Activated CD4-positive, alpha-beta T cell treated with anti-CD3 and anti-CD28 coated beads for 48 hours (primary cell): ENCODE data around the gene PRSS53.
"Not testable (repeated sequence)": the region's sequence is repeated elsewhere in the genome, so short reads cannot be mapped to it uniquely, and the experiment has no call there.

Experiments used
- DNase-seq: peaks from one replicate; pipeline ENCODE4 v3.0.0-alpha.2; 2020

PRSS53 gene

GRCh38 chr16:31117384-31118222, 28.9 kb upstream of the PRSS53 start, which contains the start of gene KAT8:
KAT8 (plus strand) TSS chr16:31117664; CDS start chr16:31117682, 18 bp downstream.
- peak; percentile 99 for DNase-seq

- no peak for DNase-seq
Measured at GRCh38 chr16:31114468-31114867, 25.7 kb upstream of the PRSS53 start.

GRCh38 chr16:31113121-31114120, 24.7 kb upstream of the PRSS53 start:
- no peak for DNase-seq

DNA sequence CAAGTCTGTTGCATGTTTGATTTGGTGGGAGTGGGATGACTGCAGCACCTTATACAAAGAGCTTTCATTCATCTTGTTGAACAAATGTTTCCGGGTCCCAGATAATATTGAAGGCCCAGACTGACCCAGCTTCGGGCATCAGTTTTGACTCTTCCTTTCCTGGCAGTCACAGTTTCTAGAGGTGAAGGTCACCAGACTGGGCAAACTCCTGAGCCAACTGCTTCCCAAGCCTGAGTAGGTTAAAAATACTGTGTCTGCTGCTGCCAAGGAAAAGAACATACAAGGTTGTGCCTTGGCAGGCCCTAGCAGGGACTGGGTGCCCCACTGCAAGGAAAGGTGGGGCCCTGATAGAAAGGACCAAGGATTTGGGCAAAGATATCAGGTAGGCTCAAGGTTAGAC, 24.0 kb upstream of the PRSS53 start:
- no peak for DNase-seq

DNA sequence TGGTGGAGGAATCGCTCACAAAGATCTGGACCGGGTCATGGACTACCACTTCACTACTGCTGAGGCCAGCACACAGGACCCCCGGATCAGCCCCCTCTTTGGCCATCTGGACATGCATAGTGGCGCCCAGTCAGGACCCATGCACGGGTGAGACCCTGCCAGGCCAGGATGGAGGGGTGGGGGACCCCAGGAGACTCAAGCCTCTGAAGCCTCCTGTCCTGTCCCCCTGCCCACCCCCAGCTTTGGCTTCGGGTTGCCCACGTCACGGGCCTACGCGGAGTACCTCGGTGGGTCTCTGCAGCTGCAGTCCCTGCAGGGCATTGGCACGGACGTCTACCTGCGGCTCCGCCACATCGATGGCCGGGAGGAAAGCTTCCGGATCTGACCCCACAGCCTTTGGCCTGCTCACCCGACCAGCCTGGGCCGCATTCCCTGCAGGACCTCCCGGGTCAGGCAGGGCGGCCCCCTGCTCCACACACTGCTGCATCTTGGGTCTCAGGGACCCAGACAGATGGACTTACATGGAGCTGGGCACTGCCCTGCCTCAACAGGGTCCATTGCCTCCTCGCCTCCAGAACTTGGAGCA, 23.2 kb upstream of the PRSS53 start:
- DNase-seq, result no peak

DNA sequence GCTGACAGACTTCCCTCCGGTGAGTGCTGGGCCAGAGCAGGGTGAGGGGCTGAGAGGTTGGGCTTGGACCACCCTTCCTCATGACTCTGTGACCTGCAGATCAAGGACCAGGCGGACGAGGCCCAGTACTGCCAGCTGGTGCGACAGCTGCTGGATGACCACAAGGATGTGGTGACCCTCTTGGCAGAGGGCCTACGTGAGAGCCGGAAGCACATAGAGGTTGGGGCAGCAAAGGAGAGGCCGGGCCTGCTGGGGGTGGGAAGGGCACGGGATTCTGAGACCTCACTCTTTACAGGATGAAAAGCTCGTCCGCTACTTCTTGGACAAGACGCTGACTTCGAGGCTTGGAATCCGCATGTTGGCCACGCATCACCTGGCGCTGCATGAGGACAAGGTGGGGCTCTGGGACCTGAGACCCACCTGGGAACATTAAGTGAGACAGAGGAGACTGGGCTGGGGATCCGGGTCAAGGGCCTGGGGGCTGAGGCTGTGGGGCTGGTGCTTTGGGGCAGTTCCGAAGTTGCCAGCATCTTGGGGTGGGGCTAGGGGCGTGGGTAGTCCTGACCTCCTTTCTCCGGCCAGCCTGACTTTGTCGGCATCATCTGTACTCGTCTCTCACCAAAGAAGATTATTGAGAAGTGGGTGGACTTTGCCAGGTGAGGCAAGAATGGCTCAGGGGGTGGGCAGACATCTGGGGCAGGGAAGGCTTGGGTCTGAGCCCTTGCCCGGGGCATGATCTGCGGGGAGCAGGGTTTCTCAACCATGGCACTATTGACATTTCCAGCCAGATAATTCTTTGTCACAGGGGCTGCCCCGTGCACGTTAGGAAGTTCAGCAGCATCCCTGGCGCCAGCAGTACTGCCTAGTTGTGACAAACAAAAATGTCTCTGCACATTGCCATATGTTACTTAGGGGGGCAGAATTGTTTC, 21.6 kb upstream of the PRSS53 start:
- DNase-seq, result no peak

DNA sequence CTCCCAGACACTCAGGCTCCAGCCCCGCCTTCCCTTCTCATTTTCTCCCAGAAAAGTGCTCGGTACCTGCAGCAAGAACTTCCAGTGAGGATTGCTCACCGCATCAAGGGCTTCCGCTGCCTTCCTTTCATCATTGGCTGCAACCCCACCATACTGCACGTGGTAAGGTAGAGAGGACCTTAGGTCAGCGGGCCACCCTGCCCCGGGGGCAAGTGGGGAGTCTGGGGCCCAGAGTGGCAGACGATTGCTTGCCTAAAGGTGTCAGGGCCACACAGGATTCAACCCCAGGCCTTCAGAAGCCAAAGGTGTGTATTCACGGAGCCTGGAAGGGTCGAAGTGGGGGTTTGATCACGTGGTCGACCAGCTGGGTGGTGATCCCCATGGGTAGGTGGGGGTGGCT, 20.9 kb upstream of the PRSS53 start:
- DNase-seq, result no peak

- no peak for DNase-seq
Measured at GRCh38 chr16:31108794-31109558, 20.2 kb upstream of the PRSS53 start.

- DNase-seq, result peak; percentile 86
Measured at GRCh38 chr16:31108035-31108793, 19.5 kb upstream of the PRSS53 start, which contains the start of gene BCKDK. BCKDK (plus strand) TSS chr16:31108386; CDS start chr16:31109224, 838 bp downstream.

GRCh38 chr16:31107465-31107867, 18.7 kb upstream of the PRSS53 start:
- DNase-seq, result peak; percentile 69

DNA sequence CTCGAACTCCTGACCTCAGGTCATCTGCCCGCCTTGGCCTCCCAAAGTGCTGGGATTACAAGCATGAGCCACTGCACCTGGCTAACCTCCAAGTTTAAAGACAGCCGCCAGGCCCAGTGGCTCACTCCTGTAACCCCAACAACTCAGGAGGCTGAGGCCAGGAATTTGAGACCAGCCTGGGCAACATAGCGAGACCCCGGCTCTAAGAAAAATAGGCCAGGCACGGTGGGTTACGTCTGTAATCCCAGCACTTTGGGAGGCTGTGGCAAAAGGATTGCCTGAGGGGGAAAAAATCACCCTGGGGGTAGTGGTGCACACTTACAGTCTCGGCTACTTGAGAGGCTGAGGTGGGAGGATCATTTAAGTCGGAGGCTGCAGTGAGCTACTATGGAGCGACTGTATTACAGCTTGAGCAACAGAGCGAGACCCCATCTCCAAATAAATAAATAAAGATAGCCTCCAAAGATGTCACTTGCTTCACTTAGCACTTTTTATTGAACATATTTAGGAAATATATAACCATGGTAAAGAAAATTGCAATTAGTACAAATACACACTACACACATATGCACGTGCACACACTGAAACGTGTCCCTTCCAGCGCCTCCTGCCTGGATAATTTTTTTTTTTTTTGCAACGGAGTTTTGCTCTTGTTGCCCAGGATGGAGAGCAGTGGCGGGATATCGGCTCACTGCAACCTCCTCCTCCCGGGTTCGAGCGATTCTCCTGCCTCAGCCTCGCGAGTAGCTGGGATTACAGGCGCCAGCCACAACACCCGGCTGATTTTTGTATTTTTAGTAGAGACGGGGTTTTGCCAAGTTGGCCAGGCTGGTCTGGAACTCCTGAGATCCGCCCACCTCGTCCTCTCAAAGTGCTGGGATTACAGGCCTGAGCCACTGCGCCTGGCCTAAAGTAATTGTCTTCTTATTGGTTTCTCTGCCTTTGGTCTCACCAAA, 18.0 kb upstream of the PRSS53 start:
- no peak for DNase-seq

GRCh38 chr16:31105677-31106213, 17.0 kb upstream of the PRSS53 start:
- DNase-seq, result peak; percentile 90

GRCh38 chr16:31100876-31101641, 12.3 kb upstream of the PRSS53 start:
- not testable (repeated sequence) for DNase-seq

- DNase-seq, result no peak
Measured at GRCh38 chr16:31099860-31100638, 11.3 kb upstream of the PRSS53 start.

- peak; percentile 95 for DNase-seq
Measured at GRCh38 chr16:31094424-31095120, 5.8 kb upstream of the PRSS53 start, which contains the start of gene VKORC1. VKORC1 (minus strand) TSS chr16:31094797; CDS start chr16:31094729, 68 bp downstream.

GRCh38 chr16:31094088-31094423, 5.3 kb upstream of the PRSS53 start:
- no peak for DNase-seq
